Measurements from ENCODE around the gene NOP14. TPM values are rescaled to one million over a fixed set of nuclear protein-coding genes. Genes with fewer than 3 reads are reported as not detected.

NOP14 gene
- total RNA-seq, 6 experiments from 2014 or later = 16.1 to 24.7 (median 19.5) TPM

GRCh38 chr4:2977211-2978088 is 14.2 kb upstream of the NOP14 start:
- ATAC-seq (no peak), DNase-seq (no peak)
- H3K36me3 ChIP-seq = no peaks in the 10 kb centered on the region
- TF ChIP-seq, protein P1, sequence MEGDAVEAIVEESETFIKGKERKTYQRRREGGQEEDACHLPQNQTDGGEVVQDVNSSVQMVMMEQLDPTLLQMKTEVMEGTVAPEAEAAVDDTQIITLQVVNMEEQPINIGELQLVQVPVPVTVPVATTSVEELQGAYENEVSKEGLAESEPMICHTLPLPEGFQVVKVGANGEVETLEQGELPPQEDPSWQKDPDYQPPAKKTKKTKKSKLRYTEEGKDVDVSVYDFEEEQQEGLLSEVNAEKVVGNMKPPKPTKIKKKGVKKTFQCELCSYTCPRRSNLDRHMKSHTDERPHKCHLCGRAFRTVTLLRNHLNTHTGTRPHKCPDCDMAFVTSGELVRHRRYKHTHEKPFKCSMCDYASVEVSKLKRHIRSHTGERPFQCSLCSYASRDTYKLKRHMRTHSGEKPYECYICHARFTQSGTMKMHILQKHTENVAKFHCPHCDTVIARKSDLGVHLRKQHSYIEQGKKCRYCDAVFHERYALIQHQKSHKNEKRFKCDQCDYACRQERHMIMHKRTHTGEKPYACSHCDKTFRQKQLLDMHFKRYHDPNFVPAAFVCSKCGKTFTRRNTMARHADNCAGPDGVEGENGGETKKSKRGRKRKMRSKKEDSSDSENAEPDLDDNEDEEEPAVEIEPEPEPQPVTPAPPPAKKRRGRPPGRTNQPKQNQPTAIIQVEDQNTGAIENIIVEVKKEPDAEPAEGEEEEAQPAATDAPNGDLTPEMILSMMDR (IDR thresholded peaks at IDR 0.05) = no peak
- H3K27ac ChIP-seq = no peak overlapping the region
- no peaks in the 10 kb centered on the region for H3K27me3 ChIP-seq
- intact Hi-C loops (cut with DNase I) = loop anchor here in 1 of 2 donors (10.0 kb wide), 1 partner anchor 57 kb away; no protein-coding TSS in a partner anchor
- H3K9me3 ChIP-seq = no peaks in the 10 kb centered on the region
- H3K4me1 ChIP-seq = no peaks in the 10 kb centered on the region
- H3K4me3 ChIP-seq = no peak overlapping the region
- 81% methylated on average over 13 of the region's 14 CpGs for WGBS (ENCODE audit: insufficient coverage, low coverage, low lambda C conversion rate, missing lambda C conversion rate)

- H3K4me1 ChIP-seq = no peaks in the 10 kb centered on the region
- H3K9me3 ChIP-seq = no peaks in the 10 kb centered on the region
- intact Hi-C loops (cut with DNase I) = loop anchor here in 1 of 2 donors (10.0 kb wide), 1 partner anchor 64 kb away; no protein-coding TSS in a partner anchor
- no peak overlapping the region for H3K4me3 ChIP-seq
- H3K36me3 ChIP-seq = no peaks in the 10 kb centered on the region
- TF ChIP-seq, protein P1 (IDR thresholded peaks at IDR 0.05) = no peak
- TF ChIP-seq POLR2A (IDR thresholded peaks at IDR 0.05) = no peak
- H3K27ac ChIP-seq = no peak overlapping the region
- no peaks in the 10 kb centered on the region for H3K27me3 ChIP-seq
- ATAC-seq = no peak
- no peak for DNase-seq
- WGBS (ENCODE audit: insufficient coverage, low coverage, low lambda C conversion rate, missing lambda C conversion rate) = 90% methylated on average over 3 of the region's 3 CpGs
Measured at GRCh38 chr4:2971275-2971674, 8.1 kb upstream of the NOP14 start.

DNA sequence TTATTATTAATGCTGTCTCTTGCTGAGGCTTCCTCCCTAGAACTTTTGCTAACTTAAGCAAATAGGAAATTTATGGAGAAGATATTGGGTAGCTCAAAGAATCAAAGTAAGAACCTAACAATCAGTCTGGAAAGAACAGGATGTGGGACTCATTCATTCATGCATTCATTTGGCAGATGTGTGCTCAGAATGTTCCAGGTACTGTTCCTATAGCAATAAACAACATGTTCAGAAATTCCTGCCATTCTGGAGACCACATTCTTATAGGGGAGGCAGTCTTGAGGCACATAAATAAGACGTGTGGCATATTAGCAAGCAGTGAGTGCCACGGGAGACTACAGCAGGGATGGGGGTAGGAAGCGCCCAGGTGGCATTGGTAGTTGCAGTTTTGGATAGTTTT is 5.2 kb upstream of the NOP14 start:
- H3K27me3 ChIP-seq = no peaks in the 10 kb centered on the region
- ATAC-seq = no peak
- H3K4me3 ChIP-seq = no peak overlapping the region
- H3K36me3 ChIP-seq = no peaks in the 10 kb centered on the region
- no peaks in the 10 kb centered on the region for H3K9me3 ChIP-seq
- TF ChIP-seq POLR2A (IDR thresholded peaks at IDR 0.05) = no peak
- TF ChIP-seq, protein P1 (IDR thresholded peaks at IDR 0.05) = no peak
- WGBS (ENCODE audit: insufficient coverage, low coverage, low lambda C conversion rate, missing lambda C conversion rate) = 76% methylated on average over 2 of the region's 3 CpGs
- no peak for DNase-seq
- no peak overlapping the region for H3K27ac ChIP-seq
- H3K4me1 ChIP-seq = peaks cover 0 to 4% (median 0%) of the 10 kb centered on the region in 4 donors
- intact Hi-C loops (cut with DNase I) = no loop called here

DNA sequence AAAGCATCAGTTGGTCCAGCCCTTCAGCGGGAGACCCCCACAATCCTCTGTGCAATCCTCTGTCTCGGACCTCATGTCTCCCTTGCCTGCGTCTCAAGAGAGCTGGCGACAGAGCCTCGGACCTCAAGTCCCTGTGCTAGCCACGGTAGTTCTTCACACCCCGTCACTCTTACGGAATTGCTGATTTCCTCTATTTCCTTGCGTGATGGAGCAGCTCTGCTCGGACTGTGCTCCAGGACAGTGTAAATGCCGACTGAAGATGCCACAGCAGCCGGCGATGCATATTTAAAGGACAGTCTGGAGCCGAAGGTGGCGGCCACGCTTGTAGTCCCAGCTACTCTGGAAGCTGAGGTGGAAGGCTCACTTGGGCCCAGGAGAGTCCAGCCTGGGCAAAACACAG is 2.1 kb upstream of the NOP14 start:
- no peak overlapping the region for H3K27ac ChIP-seq
- no peaks in the 10 kb centered on the region for H3K27me3 ChIP-seq
- 92% methylated on average over 14 of the region's 16 CpGs for WGBS (ENCODE audit: insufficient coverage, low coverage, low lambda C conversion rate, missing lambda C conversion rate)
- intact Hi-C loops (cut with DNase I) = no loop called here
- TF ChIP-seq, protein P1 (IDR thresholded peaks at IDR 0.05) = no peak
- no peak for TF ChIP-seq POLR2A (IDR thresholded peaks at IDR 0.05)
- no peak for ATAC-seq
- DNase-seq = no peak
- H3K36me3 ChIP-seq = no peaks in the 10 kb centered on the region
- H3K4me3 ChIP-seq = no peak overlapping the region
- peaks cover 0 to 18% (median 8%) of the 10 kb centered on the region in 4 donors for H3K4me1 ChIP-seq
- H3K9me3 ChIP-seq = no peaks in the 10 kb centered on the region
